ENCODE results near the gene CBX5. TPM values are rescaled to one million over a fixed set of nuclear protein-coding genes. Genes with fewer than 3 reads are reported as not detected.

Gene CBX5
- total RNA-seq, 1 donor from 2014 or later = 19.4 TPM

- Histone ChIP-seq H3K4me3 (no peak overlapping the region), H3K27ac (no peak overlapping the region), H3K4me1 (no peaks in the 10 kb centered on the region), H3K9me3 (no peaks in the 10 kb centered on the region), H3K27me3 (no peaks in the 10 kb centered on the region), H3K36me3 (no peaks in the 10 kb centered on the region)
- DNase-seq (ENCODE audit: low spot score in 2 of 2) = peak in 1 of 2 donors; percentile 88
- peak; percentile 76 to 92 (median 91) for TF ChIP-seq CTCF (IDR thresholded peaks at IDR 0.05)
- intact Hi-C loops (cut with DNase I) = loop anchor here (1.0 to 10.0 kb wide), 2 partner anchors 201 to 463 kb away; no protein-coding TSS in a partner anchor
These were observed 72.2 kb downstream of the CBX5 start for GRCh38 chr12:54207539-54208294.

- TF ChIP-seq CTCF (IDR thresholded peaks at IDR 0.05) = no peak
These were observed 73.1 kb downstream of the CBX5 start for GRCh38 chr12:54206791-54207190.

GRCh38 chr12:54204316-54204715 is 75.6 kb downstream of the CBX5 start:
- peaks cover 5% of the 10 kb centered on the region for H3K27me3 ChIP-seq
- intact Hi-C loops (cut with DNase I) = loop anchor here (10.0 kb wide), 1 partner anchor 460 kb away; no protein-coding TSS in a partner anchor
- no peak for DNase-seq (ENCODE audit: low spot score in 2 of 2)
- no peak for TF ChIP-seq CTCF (IDR thresholded peaks at IDR 0.05)
- H3K4me3 ChIP-seq = no peak overlapping the region
- no peaks in the 10 kb centered on the region for H3K4me1 ChIP-seq
- no peak overlapping the region for H3K27ac ChIP-seq
- no peaks in the 10 kb centered on the region for H3K9me3 ChIP-seq
- H3K36me3 ChIP-seq = no peaks in the 10 kb centered on the region

More at GRCh38 chr12:54206791-54207190, 73.1 kb downstream of the CBX5 start:
- intact Hi-C loops (cut with DNase I) = loop anchor here (1.0 to 10.0 kb wide), 2 partner anchors 200 to 462 kb away; no protein-coding TSS in a partner anchor
- Histone ChIP-seq H3K4me1 (no peaks in the 10 kb centered on the region), H3K4me3 (no peak overlapping the region), H3K36me3 (no peaks in the 10 kb centered on the region), H3K9me3 (no peaks in the 10 kb centered on the region), H3K27ac (no peak overlapping the region), H3K27me3 (no peaks in the 10 kb centered on the region)
- DNase-seq (ENCODE audit: low spot score in 2 of 2) = no peak

- Histone ChIP-seq H3K4me1 (no peaks in the 10 kb centered on the region), H3K9me3 (no peaks in the 10 kb centered on the region), H3K36me3 (no peaks in the 10 kb centered on the region), H3K27me3 (peaks cover 5% of the 10 kb centered on the region), H3K4me3 (no peak overlapping the region), H3K27ac (no peak overlapping the region)
- peak; percentile 87 to 97 (median 87) for TF ChIP-seq CTCF (IDR thresholded peaks at IDR 0.05)
- intact Hi-C loops (cut with DNase I) = loop anchor here (2.0 to 10.0 kb wide), 2 partner anchors 194 to 456 kb away; no protein-coding TSS in a partner anchor
- DNase-seq (ENCODE audit: low spot score in 2 of 2) = peak in 1 of 2 donors; percentile 76
These were observed 78.7 kb downstream of the CBX5 start for GRCh38 chr12:54201001-54201794.

GRCh38 chr12:54200412-54200811 is 79.5 kb downstream of the CBX5 start:
- Histone ChIP-seq H3K27me3 (peaks cover 5% of the 10 kb centered on the region), H3K4me3 (no peak overlapping the region), H3K36me3 (no peaks in the 10 kb centered on the region), H3K9me3 (no peaks in the 10 kb centered on the region), H3K27ac (no peak overlapping the region), H3K4me1 (no peaks in the 10 kb centered on the region)
- intact Hi-C loops (cut with DNase I) = loop anchor here (2.0 to 10.0 kb wide), 2 partner anchors 194 to 456 kb away; no protein-coding TSS in a partner anchor
- TF ChIP-seq CTCF (IDR thresholded peaks at IDR 0.05) = no peak
- DNase-seq (ENCODE audit: low spot score in 2 of 2) = no peak

Data from ascending aorta (tissue), 2 donors.